ENCODE results near the gene RBL1. TPM values are rescaled to one million over a fixed set of nuclear protein-coding genes. Genes with fewer than 3 reads are reported as not detected.

Gene RBL1
- total RNA-seq, 2 donors from 2014 or later = 35.9 to 37.6 TPM

DNA sequence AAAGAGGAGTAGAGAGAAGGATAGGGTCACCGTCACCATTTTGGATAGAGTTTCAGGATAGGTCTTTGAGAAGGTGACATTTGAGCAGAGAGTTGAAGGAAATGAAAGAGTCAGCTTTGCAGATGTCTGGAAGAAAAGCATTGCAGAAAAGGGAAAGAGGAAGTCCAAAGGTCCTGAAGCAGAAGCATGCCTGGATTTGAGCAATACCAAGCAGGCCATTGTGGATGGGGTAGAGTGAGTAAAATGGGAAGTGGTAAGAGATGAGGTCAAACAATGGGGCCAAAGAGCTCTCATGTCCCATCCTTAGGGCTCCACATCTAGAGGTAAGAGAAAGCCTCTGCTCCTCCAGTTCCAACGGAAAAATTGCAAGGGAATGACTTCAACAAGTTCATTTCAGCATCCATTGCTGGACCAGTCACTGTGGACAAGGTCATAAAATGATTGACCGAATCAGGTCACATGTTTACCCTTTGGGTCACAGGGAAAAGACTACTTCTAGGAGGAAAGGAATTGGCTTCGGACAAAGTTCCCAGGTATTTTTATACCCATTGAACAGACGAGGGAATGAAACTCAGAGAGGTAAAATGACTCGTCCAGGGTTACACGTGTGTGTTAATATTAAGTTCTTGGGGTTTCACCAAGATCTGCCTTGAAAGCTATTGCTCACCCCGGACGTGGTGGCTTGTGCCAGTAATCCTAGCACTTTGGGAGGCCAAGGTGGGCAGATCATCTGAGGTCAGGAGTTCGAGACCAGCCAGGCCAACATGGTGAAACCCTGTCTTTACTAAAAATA, 137.7 kb downstream of the RBL1 start:
- Mint-ChIP-seq H3K27me3 (no peaks in the 10 kb centered on the region), H3K4me1 (peaks cover 12% of the 10 kb centered on the region), H3K9me3 (no peaks in the 10 kb centered on the region), H3K36me3 (ENCODE audit: low read depth) (no peaks in the 10 kb centered on the region), H3K27ac (no peak overlapping the region), H3K4me3 (no peak overlapping the region)
- peak; percentile 70 for ATAC-seq (replicated peaks)

- no peak overlapping the region for H3K27ac Mint-ChIP-seq
- no peaks in the 10 kb centered on the region for H3K9me3 Mint-ChIP-seq
- no peak overlapping the region for H3K4me3 Mint-ChIP-seq
- H3K4me1 Mint-ChIP-seq = peaks cover 15% of the 10 kb centered on the region
- no peaks in the 10 kb centered on the region for H3K27me3 Mint-ChIP-seq
- ATAC-seq (replicated peaks) = no peak
- H3K36me3 Mint-ChIP-seq (ENCODE audit: low read depth) = peaks cover under 1% of the 10 kb centered on the region
These were observed 139.1 kb downstream of the RBL1 start for GRCh38 chr20:36956674-36957073.

GRCh38 chr20:36956016-36956415, 139.8 kb downstream of the RBL1 start:
- Mint-ChIP-seq H3K9me3 (no peaks in the 10 kb centered on the region), H3K27ac (no peak overlapping the region), H3K4me3 (no peak overlapping the region), H3K4me1 (peaks cover 17% of the 10 kb centered on the region), H3K36me3 (ENCODE audit: low read depth) (peaks cover 5% of the 10 kb centered on the region), H3K27me3 (no peaks in the 10 kb centered on the region)
- no peak for ATAC-seq (replicated peaks)

DNA sequence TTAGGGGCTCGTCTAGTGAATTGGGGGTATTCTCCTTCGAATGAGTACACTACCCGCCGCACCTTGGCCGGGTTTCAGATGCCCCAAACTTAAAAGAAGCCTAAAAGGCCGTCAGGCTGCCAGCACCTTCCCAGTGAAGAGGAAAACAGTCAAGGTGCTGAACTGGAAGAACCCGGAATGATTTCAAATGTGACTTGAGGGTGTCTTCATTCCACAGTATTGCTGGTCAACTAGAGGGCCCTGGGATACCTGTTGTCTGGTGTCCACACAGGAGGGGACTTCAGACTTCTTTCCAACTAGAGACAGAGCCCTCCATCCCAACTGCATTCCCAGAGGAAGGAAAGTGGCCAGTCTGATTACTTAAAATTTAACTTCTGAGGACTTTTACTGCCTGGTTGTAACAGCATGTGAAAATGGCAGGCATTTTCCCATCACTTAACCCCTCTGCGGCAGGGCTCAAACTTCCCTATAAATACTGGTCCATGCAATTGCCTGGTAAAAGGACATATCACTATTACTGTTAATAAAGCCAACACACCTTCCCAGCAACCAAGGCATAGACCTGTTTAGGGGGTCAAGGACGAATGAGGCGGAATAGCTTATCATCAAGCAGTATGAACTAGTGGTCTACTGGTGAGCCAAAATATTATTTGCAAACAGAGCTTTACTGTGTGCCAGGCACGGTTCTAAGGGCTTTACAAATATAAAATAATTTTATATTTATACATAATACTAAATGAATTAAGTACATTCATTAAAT, 143.6 kb downstream of the RBL1 start:
- Mint-ChIP-seq H3K4me1 (peaks cover 25% of the 10 kb centered on the region), H3K27me3 (no peaks in the 10 kb centered on the region), H3K36me3 (ENCODE audit: low read depth) (peaks cover 24% of the 10 kb centered on the region), H3K9me3 (no peaks in the 10 kb centered on the region), H3K27ac (peak overlapping the region; percentile 92), H3K4me3 (peak overlapping the region; percentile 96)
- no peak for ATAC-seq (replicated peaks)

DNA sequence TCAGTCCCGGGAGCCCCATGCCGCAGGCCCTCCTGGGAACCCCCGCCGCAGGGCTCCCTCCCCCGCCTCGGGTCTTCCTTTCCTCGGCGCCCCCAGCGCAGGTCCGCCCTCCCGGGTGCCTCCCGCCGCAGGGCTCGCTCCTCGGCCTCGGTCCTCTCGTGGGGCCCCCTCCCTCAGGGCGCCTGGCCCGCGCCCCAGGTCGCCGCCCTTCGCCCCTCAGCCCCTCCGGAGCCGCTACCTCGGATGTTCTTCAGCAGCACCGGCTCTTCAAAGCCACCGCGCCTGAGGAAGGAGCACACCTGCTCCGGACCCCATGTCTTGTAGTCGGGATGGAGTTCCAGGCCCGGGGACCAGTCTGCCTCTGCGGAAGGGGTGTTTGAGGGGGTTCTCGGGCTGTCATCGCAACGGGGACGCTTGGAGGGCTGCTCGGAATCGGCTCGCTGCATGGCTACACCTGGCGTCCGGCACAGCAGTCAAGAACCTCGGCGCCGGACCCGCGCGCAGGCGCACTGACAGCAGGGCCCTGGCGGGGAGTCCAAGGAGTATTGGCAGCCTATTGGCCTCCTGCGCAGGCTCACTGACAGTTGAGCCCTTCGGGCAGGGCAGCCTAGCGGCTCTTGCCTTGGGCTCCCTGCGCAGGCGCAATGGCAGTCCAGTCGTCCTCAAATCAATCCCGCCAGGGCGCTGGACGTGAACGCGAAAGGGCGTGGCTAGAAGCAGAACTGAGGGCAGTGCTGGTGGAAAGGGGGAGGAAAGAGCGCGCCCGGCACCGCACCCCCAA, 144.4 kb downstream of the RBL1 start, which contains the start of gene SAMHD1:
TSS of gene SAMHD1 (minus strand) at position 511 of the 781 bp plus-strand sequence. CDS start at position 446, 65 bp downstream.
- H3K27me3 Mint-ChIP-seq = no peaks in the 10 kb centered on the region

DNA sequence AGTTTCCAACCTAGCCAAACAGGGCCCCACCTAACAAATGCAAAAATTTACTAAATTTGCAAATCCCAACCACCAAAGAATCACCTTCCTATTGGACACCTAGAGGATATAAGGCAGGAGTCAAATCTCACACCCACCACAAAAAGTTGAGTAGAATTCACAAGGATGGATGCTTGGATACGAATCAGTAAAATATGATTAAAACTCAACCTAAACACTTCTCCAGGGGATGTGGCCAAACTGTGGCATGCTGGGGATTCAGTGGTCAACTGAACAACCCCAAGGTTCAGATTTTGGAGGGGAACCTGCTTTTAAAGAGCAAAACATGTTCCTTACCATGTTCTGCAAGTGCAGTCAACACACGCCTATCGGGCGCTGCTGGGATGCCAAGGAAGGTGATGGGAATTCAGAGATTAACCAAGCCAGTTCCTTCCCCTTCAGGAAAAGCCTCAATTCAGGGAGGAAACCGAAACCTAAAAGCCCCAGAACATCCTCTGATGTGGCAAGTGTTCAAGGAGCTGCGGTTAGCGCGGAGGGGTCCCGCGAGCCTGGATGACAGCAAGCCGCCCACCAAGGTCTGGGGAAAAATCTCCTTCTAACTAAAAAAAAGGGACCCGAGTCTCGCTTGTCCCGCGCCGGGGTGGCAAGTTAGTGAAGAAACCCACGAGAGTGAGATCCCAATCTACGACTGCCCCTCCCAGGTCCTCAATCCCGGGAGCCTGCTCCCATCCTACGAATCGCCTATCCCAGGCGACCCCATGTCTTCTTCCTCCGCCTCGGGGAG, 145.2 kb downstream of the RBL1 start:
- Mint-ChIP-seq H3K4me1 (peaks cover 29% of the 10 kb centered on the region), H3K36me3 (ENCODE audit: low read depth) (peaks cover 40% of the 10 kb centered on the region), H3K4me3 (peak overlapping the region; percentile 96), H3K9me3 (no peaks in the 10 kb centered on the region), H3K27me3 (no peaks in the 10 kb centered on the region), H3K27ac (peak overlapping the region; percentile 92)
- ATAC-seq (replicated peaks) = peak; percentile 0

More for the DNA sequence above, 144.4 kb downstream of the RBL1 start, which contains the start of gene SAMHD1:
- Mint-ChIP-seq H3K9me3 (no peaks in the 10 kb centered on the region), H3K4me3 (peak within 1 kb of the TSS; percentile 96), H3K27ac (peak within 1 kb of the TSS; percentile 92), H3K36me3 (ENCODE audit: low read depth) (peaks cover 32% of the 10 kb centered on the region), H3K4me1 (peaks cover 29% of the 10 kb centered on the region)
- ATAC-seq (replicated peaks) = peak; percentile 93

Other genes starting within 250 kb of the RBL1 start
- gene TLDC2, start 219.9 kb downstream of the RBL1 start, total RNA-seq = not detected
- gene SAMHD1, start 144.3 kb downstream of the RBL1 start, total RNA-seq = 100 to 1,000 TPM in 1 of 2 donors, 10 to 100 TPM in 1; 64.6 to 140 TPM
- 100 to 1,000 TPM; 112 to 178 TPM for gene RPN2, start 83.3 kb upstream of the RBL1 start, total RNA-seq
- gene MROH8, start 83.6 kb upstream of the RBL1 start, total RNA-seq = 1 to 10 TPM in 1 of 2 donors, under 1 TPM in 1; 0.32 to 2.0 TPM
- not detected for gene GHRH, start 165.8 kb upstream of the RBL1 start, total RNA-seq
- gene MANBAL, start 193.7 kb upstream of the RBL1 start, total RNA-seq = 10 to 100 TPM; 10.5 to 14.0 TPM